GM21526 (cell line): Measurements from ENCODE around the gene VSIG10L.
A peak's percentile ranks its signal among the peaks of the same experiment; 100 is the strongest.

Experiments
- ATAC-seq: cut with Tn5 transposase; IDR thresholded peaks from one replicate; pipeline ENCODE4 v1.9.1; 2021; ENCODE audit warnings: moderate library complexity; ENCODE audit not compliant: unreplicated experiment, low FRiP score

The VSIG10L gene

GRCh38 chr19:51339687-51340656 lies 2.0 kb downstream of the VSIG10L start:
- ATAC-seq = peak; percentile 49

- ATAC-seq = peak; percentile 1
Measured at GRCh38 chr19:51339313-51339686, 2.6 kb downstream of the VSIG10L start.

DNA sequence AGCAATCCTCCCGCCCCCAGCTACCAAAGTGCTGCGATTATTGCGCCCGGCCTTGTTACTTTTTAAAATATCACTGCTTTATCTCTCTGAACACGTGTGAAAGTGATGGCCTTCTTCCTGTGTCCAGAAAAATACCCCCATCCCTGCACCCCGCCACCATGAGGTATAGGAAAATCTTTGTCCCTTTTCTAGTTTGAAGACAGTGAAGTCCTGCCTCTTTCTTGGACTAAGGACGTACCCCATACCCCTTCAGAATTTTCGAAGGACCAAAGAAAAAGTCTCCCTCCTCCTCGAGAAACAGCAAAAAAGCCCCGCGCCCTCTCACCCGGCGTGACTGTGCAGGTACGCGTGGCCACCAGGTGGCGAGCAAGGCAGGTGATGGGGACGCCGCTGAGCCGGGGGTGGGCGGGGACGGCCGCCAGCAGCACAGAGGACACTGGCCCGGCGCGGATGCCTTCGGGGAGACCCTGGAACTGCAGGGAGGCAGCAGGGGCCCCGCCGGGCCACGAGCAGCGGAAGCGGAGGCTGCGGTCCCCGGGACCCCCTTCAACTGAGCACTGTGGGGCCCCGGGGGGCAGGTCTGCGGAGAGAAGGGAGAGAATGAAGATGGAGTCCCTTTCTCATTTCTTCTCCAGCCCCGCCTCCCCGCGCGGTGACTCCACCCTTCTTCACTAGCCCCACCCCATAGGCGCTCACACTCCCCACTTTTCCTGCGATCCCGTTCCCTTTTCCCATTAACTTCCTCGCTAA lies 3.2 kb downstream of the VSIG10L start:
- ATAC-seq = peak; percentile 48

DNA sequence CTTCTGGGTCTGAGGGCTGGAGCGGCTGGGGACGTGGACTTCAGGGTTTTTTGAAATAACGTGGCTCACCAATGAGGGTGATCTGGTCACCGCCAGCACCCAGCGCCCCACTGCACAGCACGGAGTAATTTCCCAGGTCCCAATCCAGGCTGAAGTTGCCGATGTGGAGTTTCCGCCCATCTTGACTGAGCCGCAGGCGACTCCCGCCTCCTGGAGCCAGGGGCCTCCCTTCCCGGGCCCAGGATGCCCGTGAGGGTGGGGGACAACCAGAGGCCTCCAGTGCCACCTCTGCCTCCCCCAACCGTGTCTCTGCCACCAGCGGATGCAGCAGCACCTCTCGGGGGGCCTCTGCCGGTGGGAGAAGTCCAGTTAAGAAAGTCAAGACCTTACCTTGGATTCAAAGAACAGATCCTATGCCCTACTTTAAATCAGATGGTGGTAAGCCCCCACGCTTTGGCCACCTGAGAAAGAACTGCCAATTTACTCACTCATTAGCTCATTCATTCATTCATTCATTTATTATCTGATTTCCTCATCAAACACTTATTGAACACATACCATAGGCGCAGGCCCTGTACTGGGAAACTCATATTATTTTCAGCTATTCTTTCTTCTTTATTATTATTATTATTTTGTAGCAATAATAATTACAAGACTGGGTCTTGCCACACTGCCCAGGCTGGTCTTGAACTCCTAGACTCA lies 3.9 kb downstream of the VSIG10L start:
- no peak for ATAC-seq

DNA sequence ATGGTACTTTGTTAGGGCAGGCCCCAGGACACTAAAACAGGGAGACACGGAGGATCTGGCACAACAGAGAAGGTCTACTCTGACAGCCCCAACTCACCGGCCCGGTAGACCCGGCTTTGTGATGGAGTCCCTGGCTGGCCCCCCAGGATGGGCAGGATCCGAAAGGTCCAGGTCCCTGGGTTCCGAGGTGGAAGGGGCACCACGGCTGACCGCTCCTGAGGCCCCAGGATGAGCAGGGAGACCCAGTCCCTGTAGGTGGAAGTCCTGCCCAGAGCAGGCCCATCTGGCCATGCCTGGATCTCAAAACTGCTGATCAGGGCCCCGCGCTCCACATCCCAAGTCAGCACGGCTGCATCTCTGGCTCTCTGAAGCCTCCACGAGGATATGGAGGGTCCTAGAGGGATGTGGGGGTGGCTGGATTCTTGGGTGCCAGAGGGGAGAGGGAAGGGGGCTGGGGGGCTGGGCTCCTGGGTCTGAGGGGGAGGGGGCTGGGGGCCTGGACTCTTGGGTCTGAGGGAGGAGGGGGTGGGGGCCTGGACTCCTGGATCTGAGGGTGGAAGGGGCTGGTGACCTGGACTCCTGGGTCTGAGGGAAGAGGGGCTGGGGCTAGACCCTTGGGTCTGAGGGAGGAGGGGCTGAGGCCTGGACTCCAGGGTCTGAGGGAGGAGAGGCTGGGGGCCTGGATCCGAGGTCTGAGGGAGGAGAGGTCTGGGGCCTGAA lies 4.6 kb downstream of the VSIG10L start:
- no peak for ATAC-seq

DNA sequence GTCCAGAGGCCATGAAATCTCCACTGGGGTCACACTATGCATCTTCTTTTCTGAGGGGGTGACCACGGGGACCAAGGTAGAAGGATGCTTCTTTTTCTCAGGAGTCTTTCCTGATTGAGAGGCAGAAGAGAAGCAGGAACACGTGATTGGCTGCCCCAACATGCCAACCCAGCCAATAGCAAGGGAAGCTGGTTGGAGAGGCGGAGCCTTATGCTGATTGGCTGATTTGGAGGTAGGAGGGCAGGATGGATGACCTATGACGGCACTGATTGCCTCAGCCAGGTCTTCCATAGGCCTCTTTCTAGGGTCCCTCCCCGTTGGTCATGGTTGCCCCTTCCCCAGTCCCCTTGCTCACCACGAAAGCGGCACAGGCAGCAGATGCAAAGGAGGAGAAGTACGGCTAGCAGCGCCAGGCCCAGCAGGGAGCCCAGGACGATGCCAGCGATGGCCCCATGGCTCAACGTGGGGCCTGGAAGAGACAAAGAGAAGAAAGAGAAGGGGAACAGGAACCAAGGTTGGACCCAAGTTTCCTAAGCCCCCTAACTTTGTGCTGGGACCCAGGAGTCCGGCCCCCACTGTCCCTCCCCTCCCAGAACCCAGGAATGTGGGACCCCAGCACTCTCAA lies 8.0 kb downstream of the VSIG10L start:
- no peak for ATAC-seq

DNA sequence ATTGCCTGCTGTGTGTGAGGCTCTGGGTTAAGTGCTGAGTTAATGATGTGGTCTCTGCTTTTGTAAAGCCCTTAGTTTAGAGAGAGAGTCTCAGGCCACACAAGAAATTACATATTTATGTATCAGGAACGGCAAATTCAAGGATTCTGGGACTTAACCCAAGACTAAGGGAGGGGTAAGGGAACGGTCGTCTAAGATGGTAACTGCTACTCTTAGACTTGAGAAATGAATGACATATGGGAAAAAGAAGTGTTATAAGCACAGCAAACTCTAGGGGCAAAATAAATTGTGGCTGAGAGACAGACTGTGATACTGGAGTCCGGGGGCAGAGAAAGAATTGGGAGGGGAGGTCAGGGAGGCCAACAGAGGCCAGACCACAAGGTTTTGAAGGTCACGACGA lies 10.2 kb downstream of the VSIG10L start:
- ATAC-seq = no peak

DNA sequence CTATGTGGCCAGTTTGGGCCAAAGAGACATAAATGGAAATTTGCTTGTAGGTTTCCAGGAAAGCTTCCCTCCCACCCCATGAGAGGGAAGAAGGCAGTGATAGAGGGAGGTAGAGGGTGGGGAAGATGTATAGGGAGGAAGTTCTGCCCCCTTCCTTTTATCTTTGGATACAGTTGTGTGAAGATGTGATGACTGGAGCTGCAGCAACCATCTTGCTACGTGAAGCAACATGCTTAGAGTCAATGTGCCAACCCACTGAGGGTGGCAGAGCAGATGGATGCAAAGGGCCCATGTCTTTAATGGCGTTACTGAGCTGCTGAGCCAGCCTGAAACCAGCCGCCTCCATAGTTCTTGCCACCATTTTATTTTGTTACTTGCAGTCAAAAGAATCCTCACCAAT lies 10.7 kb downstream of the VSIG10L start:
- no peak for ATAC-seq

DNA sequence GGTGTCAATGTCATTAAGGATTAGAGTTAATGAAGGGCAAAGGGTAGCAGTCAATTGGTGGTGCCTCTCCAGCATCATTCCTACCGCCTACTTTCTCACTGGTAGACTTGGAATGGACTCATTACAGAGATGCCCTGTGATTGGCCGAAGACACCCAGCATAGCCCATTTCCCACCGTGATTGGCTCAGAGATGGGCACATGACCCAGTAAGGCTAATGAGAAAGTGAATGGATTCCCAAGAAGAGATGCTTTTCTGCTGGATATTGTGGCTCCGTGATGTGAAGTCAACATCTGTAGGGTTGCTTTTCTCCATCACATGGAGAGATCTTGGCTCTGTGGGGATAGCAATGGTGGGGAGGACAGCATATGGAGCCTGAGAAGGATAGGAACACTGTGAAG lies 11.6 kb downstream of the VSIG10L start:
- ATAC-seq = no peak

- no peak for ATAC-seq
Measured at GRCh38 chr19:51329411-51329810, 12.5 kb downstream of the VSIG10L start.

DNA sequence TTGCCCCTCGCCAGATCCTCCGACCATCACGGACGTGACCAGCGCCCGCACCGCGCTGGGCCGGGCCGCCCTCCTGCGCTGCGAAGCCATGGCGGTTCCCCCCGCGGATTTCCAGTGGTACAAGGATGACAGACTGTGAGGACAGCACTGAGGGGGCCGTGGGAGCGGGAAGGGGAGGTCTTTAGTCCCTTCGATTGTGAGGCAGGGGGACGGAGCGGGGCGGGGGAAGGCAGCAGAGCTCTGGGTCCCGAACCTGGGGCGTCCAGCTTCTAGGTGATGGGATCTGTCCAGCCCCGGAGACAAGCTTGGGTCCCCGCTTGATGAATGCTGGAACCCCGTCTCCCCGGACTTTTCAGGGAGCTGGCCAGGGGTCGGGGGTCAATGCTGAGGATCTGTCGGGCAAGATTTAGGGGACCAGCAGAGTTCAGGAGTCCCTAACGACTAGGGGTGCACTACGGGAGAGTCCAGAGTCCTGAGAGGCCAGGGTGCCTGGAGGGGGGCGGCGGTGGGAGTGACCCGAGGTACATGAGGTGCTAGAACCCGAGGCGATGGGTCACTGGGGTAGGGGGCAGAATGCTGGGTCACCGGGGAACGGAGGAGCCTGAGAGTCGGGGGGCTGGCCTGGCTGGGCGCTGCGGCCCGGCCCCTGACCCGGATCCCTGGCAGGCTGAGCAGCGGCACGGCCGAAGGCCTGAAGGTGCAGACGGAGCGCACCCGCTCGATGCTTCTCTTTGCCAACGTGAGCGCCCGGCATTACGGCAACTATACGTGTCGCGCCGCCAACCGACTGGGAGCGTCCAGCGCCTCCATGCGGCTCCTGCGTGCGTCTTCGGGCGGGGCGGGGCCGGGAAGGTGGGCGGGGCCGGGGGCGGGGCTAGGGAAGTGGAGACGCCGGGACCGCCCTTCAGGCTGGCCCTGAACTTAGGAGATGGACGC lies 14.6 kb downstream of the VSIG10L start:
- no peak for ATAC-seq

- ATAC-seq = no peak
Measured at GRCh38 chr19:51326216-51327065, 15.5 kb downstream of the VSIG10L start.

DNA sequence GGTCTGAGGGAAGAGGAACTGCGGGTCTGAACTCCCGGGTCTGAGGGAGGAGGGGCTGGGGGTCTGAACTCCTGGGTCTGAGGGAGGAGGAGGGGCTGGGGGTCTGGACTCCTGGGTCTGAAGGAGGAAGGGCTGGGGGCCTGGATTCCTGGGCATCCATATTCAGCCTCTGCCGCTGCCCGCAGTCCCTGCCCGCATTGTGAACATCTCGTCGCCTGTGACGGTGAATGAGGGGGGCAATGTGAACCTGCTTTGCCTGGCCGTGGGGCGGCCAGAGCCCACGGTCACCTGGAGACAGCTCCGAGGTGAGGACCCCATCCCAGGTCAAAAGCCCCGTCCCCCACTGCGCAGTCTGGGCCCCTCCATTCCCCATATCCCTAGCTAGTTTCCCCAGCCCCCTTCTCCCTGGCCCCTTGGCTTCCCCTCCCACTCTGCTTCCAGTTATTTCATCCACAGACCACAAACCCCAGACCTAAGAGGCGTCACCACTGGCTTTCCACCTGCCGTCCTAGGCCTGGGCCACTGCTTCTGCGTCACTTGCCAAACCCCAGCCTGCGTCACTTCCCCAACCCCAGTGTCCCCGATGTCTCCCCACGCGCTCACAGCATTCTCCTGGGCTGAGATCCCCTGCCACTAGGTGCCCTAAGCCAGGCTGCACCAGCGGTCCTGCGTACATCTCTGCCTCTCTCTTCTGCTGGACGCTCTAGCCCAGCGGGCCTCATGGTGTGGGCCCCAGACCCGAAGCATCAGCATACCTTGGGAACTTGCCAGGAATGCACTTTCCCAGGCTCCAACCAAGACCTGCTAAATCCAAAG lies 16.6 kb downstream of the VSIG10L start:
- no peak for ATAC-seq

DNA sequence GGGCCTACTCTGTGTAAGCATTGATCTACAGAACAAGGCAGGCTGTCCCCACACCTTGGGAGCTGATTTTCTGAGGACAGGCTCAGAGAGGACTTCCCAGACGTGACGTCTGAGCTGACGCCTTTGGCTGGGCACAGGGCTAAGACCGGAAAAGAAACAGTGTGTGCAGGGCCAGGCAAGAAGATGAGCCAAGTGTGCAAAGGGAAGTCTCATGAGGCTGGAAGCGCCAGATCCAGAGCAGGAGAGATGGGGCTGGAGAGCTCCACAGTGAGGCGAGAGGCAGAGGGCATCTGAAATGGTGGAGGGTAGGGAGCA lies 17.8 kb downstream of the VSIG10L start:
- no peak for ATAC-seq

DNA sequence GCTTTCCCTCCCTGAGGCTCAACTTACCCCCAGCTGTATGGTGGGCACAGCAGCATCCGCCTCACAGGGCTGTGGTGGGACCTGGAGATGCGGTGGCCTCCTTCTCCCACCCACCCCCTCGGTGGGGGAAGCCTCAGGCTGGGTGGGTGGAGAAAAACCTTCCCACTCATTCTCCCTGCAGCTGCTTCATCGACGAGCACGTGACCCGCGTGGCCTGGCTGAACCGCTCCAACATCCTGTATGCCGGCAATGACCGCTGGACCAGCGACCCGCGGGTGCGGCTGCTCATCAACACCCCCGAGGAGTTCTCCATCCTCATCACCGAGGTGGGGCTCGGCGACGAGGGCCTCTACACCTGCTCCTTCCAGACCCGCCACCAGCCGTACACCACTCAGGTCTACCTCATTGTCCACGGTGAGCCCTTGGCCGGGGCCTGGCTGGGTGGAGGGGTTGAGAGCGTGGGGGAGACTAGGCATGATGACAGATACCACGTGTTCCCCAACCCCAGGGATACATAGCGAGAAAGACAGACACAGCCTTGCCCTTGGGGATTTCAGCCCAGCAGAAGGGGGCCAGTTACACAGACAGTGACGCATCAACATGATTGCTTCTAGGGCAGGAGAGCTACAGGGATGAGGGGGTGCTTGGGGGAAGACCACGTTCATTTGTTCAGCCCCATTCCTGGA lies 18.3 kb downstream of the VSIG10L start:
- no peak for ATAC-seq

DNA sequence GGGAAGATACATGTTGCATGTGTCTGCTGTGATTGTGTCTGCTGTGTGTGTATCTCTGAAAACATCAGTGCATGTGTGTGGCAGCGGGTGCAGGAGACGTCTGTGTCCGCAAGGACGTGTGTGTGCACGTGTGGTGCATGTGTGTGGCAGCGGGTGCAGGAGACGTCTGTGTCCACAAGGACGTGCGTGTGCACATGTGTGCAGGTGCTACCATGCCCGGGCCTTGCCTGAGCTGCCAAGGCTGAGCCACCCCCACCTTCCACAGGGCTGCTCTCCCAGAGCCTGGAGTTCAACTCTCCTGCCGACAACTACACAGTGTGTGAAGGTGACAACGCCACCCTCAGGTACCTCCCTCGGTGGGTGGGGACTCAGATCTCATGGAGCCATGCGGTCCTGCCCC lies 20.1 kb downstream of the VSIG10L start:
- no peak for ATAC-seq

DNA sequence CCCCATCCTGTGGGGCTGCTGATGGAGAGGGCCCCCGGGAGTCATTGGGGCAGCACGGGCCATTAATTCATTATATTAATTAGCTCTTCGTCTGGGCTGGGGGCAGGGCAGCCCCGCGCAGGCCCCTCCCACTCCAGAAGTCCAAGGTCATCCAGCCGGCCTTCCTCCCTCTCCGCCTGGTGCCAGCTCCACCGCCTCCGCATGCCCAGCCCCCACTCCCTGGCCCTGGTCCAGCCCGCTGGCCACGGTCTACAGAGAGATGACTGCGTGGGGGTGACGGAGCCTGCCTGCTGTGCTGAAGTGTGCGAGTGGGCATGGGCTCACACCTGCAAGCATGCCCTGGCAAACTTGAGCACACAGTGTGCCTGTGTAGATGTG lies 21.7 kb downstream of the VSIG10L start:
- no peak for ATAC-seq
